ENCODE results near the gene EMD. TPM values are rescaled to one million over a fixed set of nuclear protein-coding genes. Genes with fewer than 3 reads are reported as not detected.

Gene EMD
- total and polyA plus RNA-seq, 10 of the 15 experiments (the other 5 are each of a cell fraction or from before 2014, with no cell fraction given): 0.76 to 100 (median 43.2) TPM

DNA sequence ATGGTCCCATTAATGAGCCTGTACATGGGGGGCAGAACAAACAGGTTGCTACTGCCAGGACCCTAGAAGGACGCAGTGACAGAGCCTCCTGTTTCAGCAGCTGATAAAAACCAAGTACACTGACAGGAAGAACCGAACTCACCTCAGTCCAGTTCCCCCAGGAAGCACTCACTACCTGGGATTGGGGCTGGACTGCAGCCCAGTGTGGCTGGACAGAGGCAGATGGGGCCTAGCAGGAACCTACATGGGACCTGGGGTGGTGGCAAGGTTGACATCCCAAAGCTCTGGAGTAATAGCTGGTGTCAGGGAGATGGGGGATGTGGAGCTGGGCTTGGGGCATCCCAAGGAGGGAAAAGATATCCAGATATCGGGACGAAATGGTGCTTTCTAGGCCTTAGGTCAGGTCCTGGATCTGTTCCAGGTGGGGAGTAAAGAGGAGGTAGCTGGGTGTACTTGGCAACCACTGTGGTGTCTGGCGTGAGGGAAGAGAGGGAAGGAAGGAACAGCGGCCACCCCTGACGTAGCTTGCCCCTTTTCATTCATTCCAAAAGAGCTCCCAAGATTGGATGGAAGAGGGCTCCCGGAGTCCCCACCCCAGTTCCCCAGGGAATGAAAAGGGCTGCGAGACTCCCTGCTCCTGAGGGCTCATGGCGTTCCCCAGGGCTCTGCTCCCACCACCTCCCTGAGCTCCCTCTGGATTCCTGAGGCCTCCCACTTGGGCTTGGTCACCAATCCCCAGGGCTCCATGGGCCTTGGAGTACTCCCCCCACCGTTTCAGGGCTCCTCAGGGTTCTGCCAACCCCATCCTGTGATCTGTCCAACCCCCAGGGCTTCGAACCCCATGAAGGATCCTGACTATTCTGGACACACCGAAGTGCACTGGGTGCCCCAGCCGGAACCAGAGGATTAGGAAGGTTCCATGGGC, 4.5 kb downstream of the EMD start:
- Histone ChIP-seq H4K20me1 (ENCODE audit: control insufficient read depth, insufficient read depth) (no peaks in the 10 kb centered on the region), H3K9ac (ENCODE audit: control insufficient read depth, insufficient read depth, low read length) (no peak overlapping the region), H3K4me2 (ENCODE audit: control insufficient read depth, insufficient read depth) (no peak overlapping the region), H3K9me3 (replicated peaks; ENCODE audit: control insufficient read depth, insufficient read depth, low read length) (no peaks in the 10 kb centered on the region; the same call in 2 of the 3 replicates), H3K27ac (ENCODE audit: control insufficient read depth, insufficient read depth) (no peak overlapping the region), H2AFZ (ENCODE audit: control insufficient read depth, low read depth, low read length) (no peak overlapping the region), H3K79me2 (ENCODE audit: control insufficient read depth, insufficient read depth, low read length) (peaks cover 15% of the 10 kb centered on the region), H3K27me3 (replicated peaks in 1 of 2; ENCODE audit: control insufficient read depth in 2 of 2, insufficient read depth in 2 of 2, low read length in 1 of 2) (no peaks in the 10 kb centered on the region), H3K36me3 (ENCODE audit: control insufficient read depth in 2 of 2, insufficient read depth in 2 of 2, low read length in 1 of 2) (no peaks in the 10 kb centered on the region; a peak in 1 of 4 replicates), H3K4me3 (no peak overlapping the region), H3K4me1 (ENCODE audit: control insufficient read depth, insufficient read depth, low read length) (no peaks in the 10 kb centered on the region; the same call in 1 of the 2 replicates)
- CTCF ChIA-PET: interaction anchor here (2.9 kb wide), 1 partner anchor 10 kb away, joined by 17 read pairs; the partner anchor contains the start of gene FLNA
- SMC1A ChIA-PET (ENCODE audit: uncharacterized antibody, unreplicated experiment): interaction anchor here (2.6 kb wide), 1 partner anchor 10 kb away, joined by 10 read pairs; no protein-coding TSS in a partner anchor
- ATAC-seq (no peak), FAIRE-seq (no peak), DNase-seq (ENCODE audit: low read depth, low spot score) (no peak)
- in situ Hi-C loops (cut with MboI): no loop called here
- intact Hi-C loops (cut with micrococcal nuclease; ENCODE audit: unreplicated experiment): no loop called here
- RAD21 ChIA-PET (ENCODE audit: unreplicated experiment): interaction anchor here (2.0 kb wide), 1 partner anchor 10 kb away, joined by 10 read pairs; the partner anchor contains the start of gene FLNA
- 53% methylated on average over 13 of the region's 14 CpGs for WGBS (ENCODE audit: insufficient coverage, insufficient replicate concordance, low lambda C conversion rate, missing lambda C conversion rate)
- BruUV-seq (replicated peaks): no TSS peak
- POLR2A ChIA-PET: interaction anchor here (1.4 kb wide), 1 partner anchor 10 kb away, joined by 6 read pairs; the partner anchor contains the start of gene FLNA
- no peak for TF ChIP-seq RB1 (IDR thresholded peaks at IDR 0.05; ENCODE audit: borderline replicate concordance)
- TF ChIP-seq, protein P1, sequence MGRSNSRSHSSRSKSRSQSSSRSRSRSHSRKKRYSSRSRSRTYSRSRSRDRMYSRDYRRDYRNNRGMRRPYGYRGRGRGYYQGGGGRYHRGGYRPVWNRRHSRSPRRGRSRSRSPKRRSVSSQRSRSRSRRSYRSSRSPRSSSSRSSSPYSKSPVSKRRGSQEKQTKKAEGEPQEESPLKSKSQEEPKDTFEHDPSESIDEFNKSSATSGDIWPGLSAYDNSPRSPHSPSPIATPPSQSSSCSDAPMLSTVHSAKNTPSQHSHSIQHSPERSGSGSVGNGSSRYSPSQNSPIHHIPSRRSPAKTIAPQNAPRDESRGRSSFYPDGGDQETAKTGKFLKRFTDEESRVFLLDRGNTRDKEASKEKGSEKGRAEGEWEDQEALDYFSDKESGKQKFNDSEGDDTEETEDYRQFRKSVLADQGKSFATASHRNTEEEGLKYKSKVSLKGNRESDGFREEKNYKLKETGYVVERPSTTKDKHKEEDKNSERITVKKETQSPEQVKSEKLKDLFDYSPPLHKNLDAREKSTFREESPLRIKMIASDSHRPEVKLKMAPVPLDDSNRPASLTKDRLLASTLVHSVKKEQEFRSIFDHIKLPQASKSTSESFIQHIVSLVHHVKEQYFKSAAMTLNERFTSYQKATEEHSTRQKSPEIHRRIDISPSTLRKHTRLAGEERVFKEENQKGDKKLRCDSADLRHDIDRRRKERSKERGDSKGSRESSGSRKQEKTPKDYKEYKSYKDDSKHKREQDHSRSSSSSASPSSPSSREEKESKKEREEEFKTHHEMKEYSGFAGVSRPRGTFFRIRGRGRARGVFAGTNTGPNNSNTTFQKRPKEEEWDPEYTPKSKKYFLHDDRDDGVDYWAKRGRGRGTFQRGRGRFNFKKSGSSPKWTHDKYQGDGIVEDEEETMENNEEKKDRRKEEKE (IDR thresholded peaks at IDR 0.05): no peak
- TF ChIP-seq MEF2A (IDR thresholded peaks at IDR 0.05; ENCODE audit: insufficient read depth, low read depth, low read length): no peak
- no peak for TF ChIP-seq TCF7 (IDR thresholded peaks at IDR 0.05; ENCODE audit: borderline replicate concordance)
- TF ChIP-seq, protein P2, sequence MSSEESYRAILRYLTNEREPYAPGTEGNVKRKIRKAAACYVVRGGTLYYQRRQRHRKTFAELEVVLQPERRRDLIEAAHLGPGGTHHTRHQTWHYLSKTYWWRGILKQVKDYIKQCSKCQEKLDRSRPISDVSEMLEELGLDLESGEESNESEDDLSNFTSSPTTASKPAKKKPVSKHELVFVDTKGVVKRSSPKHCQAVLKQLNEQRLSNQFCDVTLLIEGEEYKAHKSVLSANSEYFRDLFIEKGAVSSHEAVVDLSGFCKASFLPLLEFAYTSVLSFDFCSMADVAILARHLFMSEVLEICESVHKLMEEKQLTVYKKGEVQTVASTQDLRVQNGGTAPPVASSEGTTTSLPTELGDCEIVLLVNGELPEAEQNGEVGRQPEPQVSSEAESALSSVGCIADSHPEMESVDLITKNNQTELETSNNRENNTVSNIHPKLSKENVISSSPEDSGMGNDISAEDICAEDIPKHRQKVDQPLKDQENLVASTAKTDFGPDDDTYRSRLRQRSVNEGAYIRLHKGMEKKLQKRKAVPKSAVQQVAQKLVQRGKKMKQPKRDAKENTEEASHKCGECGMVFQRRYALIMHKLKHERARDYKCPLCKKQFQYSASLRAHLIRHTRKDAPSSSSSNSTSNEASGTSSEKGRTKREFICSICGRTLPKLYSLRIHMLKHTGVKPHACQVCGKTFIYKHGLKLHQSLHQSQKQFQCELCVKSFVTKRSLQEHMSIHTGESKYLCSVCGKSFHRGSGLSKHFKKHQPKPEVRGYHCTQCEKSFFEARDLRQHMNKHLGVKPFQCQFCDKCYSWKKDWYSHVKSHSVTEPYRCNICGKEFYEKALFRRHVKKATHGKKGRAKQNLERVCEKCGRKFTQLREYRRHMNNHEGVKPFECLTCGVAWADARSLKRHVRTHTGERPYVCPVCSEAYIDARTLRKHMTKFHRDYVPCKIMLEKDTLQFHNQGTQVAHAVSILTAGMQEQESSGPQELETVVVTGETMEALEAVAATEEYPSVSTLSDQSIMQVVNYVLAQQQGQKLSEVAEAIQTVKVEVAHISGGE (CRISPR knock-in tag; IDR thresholded peaks at IDR 0.05): no peak
- no peak for TF ChIP-seq ETV6 (conservative IDR thresholded peaks at IDR 0.05 in 1 of 2, IDR thresholded peaks at IDR 0.05 in 1 of 2; ENCODE audit: borderline replicate concordance in 1 of 2, low read depth in 1 of 2)
- TF ChIP-seq PAX5 (IDR thresholded peaks at IDR 0.05; ENCODE audit: borderline replicate concordance, low read depth, low read length): no peak
- TF ChIP-seq HDGF (IDR thresholded peaks at IDR 0.05): no peak
- TF ChIP-seq, protein P3, sequence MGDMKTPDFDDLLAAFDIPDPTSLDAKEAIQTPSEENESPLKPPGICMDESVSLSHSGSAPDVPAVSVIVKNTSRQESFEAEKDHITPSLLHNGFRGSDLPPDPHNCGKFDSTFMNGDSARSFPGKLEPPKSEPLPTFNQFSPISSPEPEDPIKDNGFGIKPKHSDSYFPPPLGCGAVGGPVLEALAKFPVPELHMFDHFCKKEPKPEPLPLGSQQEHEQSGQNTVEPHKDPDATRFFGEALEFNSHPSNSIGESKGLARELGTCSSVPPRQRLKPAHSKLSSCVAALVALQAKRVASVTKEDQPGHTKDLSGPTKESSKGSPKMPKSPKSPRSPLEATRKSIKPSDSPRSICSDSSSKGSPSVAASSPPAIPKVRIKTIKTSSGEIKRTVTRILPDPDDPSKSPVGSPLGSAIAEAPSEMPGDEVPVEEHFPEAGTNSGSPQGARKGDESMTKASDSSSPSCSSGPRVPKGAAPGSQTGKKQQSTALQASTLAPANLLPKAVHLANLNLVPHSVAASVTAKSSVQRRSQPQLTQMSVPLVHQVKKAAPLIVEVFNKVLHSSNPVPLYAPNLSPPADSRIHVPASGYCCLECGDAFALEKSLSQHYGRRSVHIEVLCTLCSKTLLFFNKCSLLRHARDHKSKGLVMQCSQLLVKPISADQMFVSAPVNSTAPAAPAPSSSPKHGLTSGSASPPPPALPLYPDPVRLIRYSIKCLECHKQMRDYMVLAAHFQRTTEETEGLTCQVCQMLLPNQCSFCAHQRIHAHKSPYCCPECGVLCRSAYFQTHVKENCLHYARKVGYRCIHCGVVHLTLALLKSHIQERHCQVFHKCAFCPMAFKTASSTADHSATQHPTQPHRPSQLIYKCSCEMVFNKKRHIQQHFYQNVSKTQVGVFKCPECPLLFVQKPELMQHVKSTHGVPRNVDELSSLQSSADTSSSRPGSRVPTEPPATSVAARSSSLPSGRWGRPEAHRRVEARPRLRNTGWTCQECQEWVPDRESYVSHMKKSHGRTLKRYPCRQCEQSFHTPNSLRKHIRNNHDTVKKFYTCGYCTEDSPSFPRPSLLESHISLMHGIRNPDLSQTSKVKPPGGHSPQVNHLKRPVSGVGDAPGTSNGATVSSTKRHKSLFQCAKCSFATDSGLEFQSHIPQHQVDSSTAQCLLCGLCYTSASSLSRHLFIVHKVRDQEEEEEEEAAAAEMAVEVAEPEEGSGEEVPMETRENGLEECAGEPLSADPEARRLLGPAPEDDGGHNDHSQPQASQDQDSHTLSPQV (IDR thresholded peaks at IDR 0.05): no peak
